ENCODE measurements around the gene ANK3.

- no peak for TF ChIP-seq CTCF (conservative IDR thresholded peaks at IDR 0.05; ENCODE audit: low read depth in 2 of 2)
- no peak for TF ChIP-seq EZH2 (IDR thresholded peaks at IDR 0.05; ENCODE audit: low read depth, unreplicated experiment)
- TF ChIP-seq ZNF114 (CRISPR knock-in tag; IDR thresholded peaks at IDR 0.05): no peak
- TF ChIP-seq POLR2AphosphoS5 (IDR thresholded peaks at IDR 0.05; ENCODE audit: low read depth): no peak
- TF ChIP-seq CREB1 (CRISPR knock-in tag; IDR thresholded peaks at IDR 0.05; ENCODE audit: low read depth): no peak
- TF ChIP-seq REST (IDR thresholded peaks at IDR 0.05; ENCODE audit: unreplicated experiment): no peak
- TF ChIP-seq EZH2phosphoT487 (IDR thresholded peaks at IDR 0.05; ENCODE audit: unreplicated experiment): no peak
- no peak for TF ChIP-seq JUNB (IDR thresholded peaks at IDR 0.05; ENCODE audit: unreplicated experiment)
- no peak for TF ChIP-seq ZNF331 (CRISPR knock-in tag; IDR thresholded peaks at IDR 0.05; ENCODE audit: low read depth)
- no peak for TF ChIP-seq STAT1 (IDR thresholded peaks at IDR 0.05; ENCODE audit: unreplicated experiment)
These were observed 99.9 kb downstream of the ANK3 start for GRCh38 chr10:60289800-60290199.

Data from GM23338 (cell line).